HG02798 (cell line): Measurements from ENCODE around the gene MYO3B.

Experiments
- ATAC-seq: cut with Tn5 transposase; IDR thresholded peaks from one replicate; pipeline ENCODE4 v1.9.1; 2021; ENCODE audit warnings: mild to moderate bottlenecking; ENCODE audit not compliant: unreplicated experiment, poor library complexity

MYO3B gene

GRCh38 chr2:170493426-170494097 is 315.6 kb downstream of the MYO3B start:
- ATAC-seq: no peak

GRCh38 chr2:170495896-170496295 is 317.9 kb downstream of the MYO3B start:
- ATAC-seq: no peak

GRCh38 chr2:170498619-170499018 is 320.7 kb downstream of the MYO3B start:
- no peak for ATAC-seq

DNA sequence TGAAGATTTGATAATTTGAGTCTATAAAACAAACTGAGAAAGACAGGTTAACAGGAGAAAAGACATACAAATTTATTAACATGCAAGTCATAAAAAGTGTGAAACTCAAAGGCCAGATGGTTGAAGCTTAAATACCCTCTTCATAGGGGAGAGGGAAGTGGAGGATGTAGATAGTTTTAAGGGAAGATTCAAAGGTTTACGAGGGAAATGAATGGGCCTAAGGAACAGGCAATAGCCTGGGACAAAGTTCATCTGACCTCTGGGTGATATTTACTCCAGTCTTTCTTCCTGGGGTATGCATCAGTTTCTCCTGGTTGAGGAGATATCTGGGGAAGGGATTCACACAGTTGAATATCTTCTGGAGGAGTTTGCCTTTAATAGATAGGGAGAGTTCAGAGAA is 322.2 kb downstream of the MYO3B start:
- ATAC-seq: no peak

- no peak for ATAC-seq
Observed at GRCh38 chr2:170500770-170501169, 322.8 kb downstream of the MYO3B start.

GRCh38 chr2:170501421-170502043 is 323.6 kb downstream of the MYO3B start:
- no peak for ATAC-seq

- no peak for ATAC-seq
Observed at GRCh38 chr2:170502361-170503130, 324.6 kb downstream of the MYO3B start.

GRCh38 chr2:170503563-170503962 is 325.6 kb downstream of the MYO3B start:
- no peak for ATAC-seq

GRCh38 chr2:170503971-170504809 is 326.2 kb downstream of the MYO3B start:
- no peak for ATAC-seq

GRCh38 chr2:170504810-170505145 is 326.8 kb downstream of the MYO3B start:
- ATAC-seq: no peak

DNA sequence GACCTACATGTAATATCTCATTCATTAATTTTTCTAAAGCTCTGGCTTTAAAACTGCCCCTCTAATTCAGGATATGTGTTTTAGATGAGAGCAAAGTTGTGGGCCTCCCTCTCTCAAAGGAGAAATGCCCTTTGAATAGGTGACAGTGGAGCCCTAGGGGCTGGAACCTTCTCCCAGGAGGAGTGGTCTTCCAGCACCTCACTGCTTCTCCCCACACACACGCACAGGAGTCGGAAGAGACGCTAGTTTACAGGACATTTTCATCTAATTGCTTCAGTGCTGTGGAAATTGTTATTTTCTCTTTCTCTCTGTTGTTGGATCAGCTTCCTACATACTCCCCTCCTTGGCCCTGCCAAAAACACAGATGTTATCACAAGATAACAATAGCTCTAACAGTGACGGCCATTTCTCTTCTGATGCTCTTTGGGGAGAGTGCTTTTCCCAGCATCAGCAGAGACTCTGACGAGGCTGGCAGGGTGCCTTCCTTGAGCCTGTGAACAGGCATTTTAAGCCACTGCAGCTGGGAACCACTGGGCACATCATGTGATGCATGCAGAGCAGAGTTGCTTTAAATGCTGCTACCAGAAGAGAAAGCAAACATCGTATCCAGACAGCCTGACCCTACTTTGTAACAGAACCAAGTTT is 327.8 kb downstream of the MYO3B start:
- no peak for ATAC-seq

DNA sequence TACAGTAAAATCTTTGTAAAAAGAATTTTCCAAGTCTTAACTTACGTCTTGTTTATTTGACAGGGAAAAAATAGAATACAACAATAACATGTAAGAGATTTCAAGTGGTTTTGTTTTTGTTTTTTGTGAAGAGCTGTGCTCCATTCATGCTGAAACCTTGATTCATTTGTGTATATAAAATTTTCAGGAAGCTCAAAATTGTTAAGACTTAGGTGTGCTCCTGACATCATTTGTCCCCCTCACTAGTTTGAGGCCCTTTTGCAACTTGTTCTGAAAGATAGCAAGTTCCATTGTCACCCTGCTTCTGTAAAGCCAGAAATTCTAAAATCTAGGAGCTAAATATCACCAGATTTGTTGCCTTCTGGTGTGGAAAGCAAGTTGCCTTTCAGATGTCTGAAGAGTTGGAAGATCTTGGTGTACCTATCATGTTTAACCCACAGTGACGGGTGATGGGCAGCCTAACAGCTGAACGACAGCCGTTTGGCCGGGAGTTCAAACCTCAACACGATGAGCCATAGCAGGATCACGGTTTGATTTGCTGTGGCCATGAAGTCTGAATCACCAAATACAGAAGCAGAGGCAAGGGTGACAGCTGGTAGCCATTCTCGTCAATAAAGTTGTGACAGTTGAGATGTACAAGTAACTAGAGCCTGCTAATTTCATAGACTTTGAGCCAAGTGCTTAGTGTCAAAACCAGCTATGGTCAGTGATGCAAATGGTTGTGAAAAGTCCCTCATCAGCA is 331.7 kb downstream of the MYO3B start:
- peak; percentile 55 for ATAC-seq

- no peak for ATAC-seq
Observed at GRCh38 chr2:170512266-170512665, 334.3 kb downstream of the MYO3B start.

DNA sequence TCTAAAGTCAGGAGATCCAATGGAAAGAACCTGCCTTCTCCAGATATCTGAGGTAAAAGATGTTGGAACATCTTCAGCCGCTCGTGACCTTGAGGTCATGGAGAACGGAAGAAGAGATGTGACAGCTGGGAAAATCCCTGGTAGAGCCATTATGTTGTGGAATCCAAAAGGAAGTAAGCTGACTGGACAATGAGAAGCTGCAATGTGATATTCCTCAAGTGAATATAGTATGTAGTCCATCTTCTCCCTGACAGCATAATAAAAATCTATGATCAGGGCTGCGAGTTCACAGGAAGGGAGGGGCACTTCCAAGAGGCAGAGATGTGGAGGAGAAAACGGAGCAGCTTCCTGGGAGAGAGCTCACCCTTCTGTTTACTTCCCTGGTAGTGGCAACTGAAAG is 336.2 kb downstream of the MYO3B start:
- ATAC-seq: no peak

GRCh38 chr2:170517538-170517937 is 339.6 kb downstream of the MYO3B start:
- no peak for ATAC-seq

DNA sequence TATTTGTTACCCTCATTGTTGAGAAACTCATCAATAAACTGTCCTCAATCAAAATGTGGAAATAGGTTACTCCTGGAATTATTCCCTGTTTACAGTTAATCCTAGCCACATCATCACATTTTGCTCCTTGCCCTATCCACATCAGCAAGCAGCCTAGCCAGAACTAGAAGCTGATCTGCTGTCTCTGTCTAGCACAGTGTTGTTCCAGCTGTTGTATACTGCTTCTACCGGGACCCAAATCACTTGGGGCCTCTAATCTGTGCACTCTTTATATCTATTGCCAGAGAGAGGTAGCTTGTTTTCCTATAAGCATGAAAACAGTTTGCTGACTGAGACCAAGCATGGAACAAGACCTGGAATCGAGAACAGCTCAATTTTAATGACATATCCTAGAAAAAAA is 341.0 kb downstream of the MYO3B start:
- no peak for ATAC-seq

DNA sequence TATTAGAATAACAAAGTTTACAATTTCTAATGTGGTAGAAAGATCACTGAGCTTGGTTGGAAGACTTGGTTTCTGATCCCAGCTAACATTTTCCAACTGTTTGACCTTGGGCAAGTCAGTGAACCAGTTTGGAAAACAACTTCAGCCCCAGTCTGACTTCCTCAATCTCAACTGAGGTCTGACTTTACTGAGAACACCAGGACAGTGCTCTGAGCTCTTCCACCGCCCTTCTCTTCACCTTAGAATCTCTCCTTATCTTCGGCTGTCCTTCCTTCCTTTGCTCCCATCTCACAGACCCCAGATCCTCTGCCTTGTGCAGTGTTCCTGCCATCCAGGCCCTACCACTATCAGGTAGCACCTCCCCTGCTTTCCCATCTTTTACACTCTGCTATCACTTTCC is 343.4 kb downstream of the MYO3B start:
- no peak for ATAC-seq

GRCh38 chr2:170523506-170523905 is 345.6 kb downstream of the MYO3B start:
- no peak for ATAC-seq

GRCh38 chr2:170524828-170525565 is 347.1 kb downstream of the MYO3B start:
- ATAC-seq: peak; percentile 71
